Brain microvascular endothelial cell (primary cell): ENCODE data around the gene LRTM2.

Experiments
- DNase-seq: peaks from one replicate; pipeline ENCODE4 v3.0.0-alpha.2; 2020
- H3K27ac ChIP-seq: fragments of 250-450 bp; sonication (Bioruptor Pico); 2 replicates; pipeline ENCODE4 v1.5.1; 2020; ENCODE audit warnings: mild to moderate bottlenecking, moderate library complexity
- H3K27me3 ChIP-seq: fragments of 250-450 bp; sonication (Bioruptor Pico); replicated peaks from 2 replicates; pipeline ENCODE4 v1.5.1; 2020; ENCODE audit warnings: mild to moderate bottlenecking
- H3K36me3 ChIP-seq: fragments of 250-450 bp; sonication (Bioruptor Pico); replicated peaks from 2 replicates; pipeline ENCODE4 v1.5.1; 2020; ENCODE audit warnings: mild to moderate bottlenecking
- H3K4me3 ChIP-seq: 2 replicates; pipeline ENCODE4 v1.5.1; 2011; ENCODE audit warnings: low read depth, mild to moderate bottlenecking, control low read depth, low read length, moderate library complexity
- in situ Hi-C: cut with HindIII; loops from 2 replicates; pipeline ENCODE4 v1.10.0; 2017; ENCODE audit warnings: low sequenced_read_pairs, low pct_ligation_motif_present
- TF ChIP-seq, protein P1 (sequence below): IDR thresholded peaks from 2 replicates; pipeline ENCODE4 v1.5.1; 2011; ENCODE audit warnings: low read depth, mild to moderate bottlenecking, moderate library complexity, low read length, control low read depth, inconsistent platforms; ENCODE audit errors: missing control alignments

The LRTM2 gene

DNA sequence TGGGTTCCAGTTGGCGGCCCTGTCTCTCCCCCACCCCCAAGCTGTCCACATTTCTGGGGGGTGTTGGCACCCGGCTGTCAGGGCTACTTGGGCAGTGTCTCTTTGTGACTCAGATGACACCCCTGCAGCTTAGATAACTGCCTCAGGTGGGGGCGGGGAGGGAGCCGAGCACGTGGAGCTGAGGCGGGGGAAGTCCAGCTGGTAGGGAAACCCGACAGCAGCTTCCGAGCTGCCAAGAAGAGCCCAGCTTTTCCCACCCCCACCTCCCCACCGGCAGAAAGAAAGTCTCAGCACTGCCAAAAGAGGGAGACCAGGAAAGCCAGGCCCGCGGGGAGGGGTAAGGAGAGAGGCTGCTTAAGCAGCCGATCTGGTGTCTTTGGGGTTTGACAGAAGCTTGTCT lies 1.4 kb downstream of the LRTM2 start:
- H3K36me3 ChIP-seq: no peaks in the 10 kb centered on the region
- no peak overlapping the region for H3K4me3 ChIP-seq
- TF ChIP-seq, protein P1, sequence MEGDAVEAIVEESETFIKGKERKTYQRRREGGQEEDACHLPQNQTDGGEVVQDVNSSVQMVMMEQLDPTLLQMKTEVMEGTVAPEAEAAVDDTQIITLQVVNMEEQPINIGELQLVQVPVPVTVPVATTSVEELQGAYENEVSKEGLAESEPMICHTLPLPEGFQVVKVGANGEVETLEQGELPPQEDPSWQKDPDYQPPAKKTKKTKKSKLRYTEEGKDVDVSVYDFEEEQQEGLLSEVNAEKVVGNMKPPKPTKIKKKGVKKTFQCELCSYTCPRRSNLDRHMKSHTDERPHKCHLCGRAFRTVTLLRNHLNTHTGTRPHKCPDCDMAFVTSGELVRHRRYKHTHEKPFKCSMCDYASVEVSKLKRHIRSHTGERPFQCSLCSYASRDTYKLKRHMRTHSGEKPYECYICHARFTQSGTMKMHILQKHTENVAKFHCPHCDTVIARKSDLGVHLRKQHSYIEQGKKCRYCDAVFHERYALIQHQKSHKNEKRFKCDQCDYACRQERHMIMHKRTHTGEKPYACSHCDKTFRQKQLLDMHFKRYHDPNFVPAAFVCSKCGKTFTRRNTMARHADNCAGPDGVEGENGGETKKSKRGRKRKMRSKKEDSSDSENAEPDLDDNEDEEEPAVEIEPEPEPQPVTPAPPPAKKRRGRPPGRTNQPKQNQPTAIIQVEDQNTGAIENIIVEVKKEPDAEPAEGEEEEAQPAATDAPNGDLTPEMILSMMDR: no peak
- peaks cover 42% of the 10 kb centered on the region for H3K27me3 ChIP-seq
- H3K27ac ChIP-seq: no peak overlapping the region
- DNase-seq: no peak
- in situ Hi-C loops: loop anchor here (25.0 kb wide), 1 partner anchor 115 kb away; no protein-coding TSS in a partner anchor

- Histone ChIP-seq H3K27ac (no peak overlapping the region), H3K36me3 (no peaks in the 10 kb centered on the region), H3K4me3 (no peak overlapping the region), H3K27me3 (peaks cover 42% of the 10 kb centered on the region)
- DNase-seq: no peak
- in situ Hi-C loops: loop anchor here (25.0 kb wide), 1 partner anchor 115 kb away; no protein-coding TSS in a partner anchor
- TF ChIP-seq, protein P1: no peak
These were observed 2.3 kb downstream of the LRTM2 start for GRCh38 chr12:1822699-1823098.

DNA sequence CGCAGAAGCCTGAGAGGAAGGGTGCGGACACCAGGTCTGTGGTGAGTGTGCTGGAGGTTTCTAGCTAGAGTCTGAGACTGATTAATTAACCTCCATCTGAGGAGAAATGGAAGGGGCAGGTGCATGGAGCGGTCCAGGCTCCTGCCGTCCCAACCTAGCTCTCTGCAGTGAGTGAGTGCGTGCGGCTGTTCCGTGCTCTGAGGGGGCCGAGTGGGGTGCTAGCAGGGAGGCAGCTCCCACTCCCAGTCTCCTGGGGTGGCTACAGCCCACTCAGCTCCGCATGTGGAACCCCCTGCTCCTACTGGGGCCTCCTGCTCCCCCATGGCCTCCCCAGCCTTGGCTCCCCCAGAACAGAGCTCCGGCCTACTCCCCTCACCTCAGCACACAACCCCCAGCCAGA lies 2.9 kb downstream of the LRTM2 start:
- no peak for DNase-seq
- no peak overlapping the region for H3K27ac ChIP-seq
- peaks cover 42% of the 10 kb centered on the region for H3K27me3 ChIP-seq
- no peak overlapping the region for H3K4me3 ChIP-seq
- TF ChIP-seq, protein P1: no peak
- no peaks in the 10 kb centered on the region for H3K36me3 ChIP-seq
- in situ Hi-C loops: loop anchor here (25.0 kb wide), 1 partner anchor 114 kb away; no protein-coding TSS in a partner anchor

GRCh38 chr12:1825382-1826102 lies 5.2 kb downstream of the LRTM2 start:
- Histone ChIP-seq H3K27ac (no peak overlapping the region), H3K27me3 (peaks cover 26% of the 10 kb centered on the region)
- in situ Hi-C loops: no loop called here

GRCh38 chr12:1826401-1826800 lies 6.0 kb downstream of the LRTM2 start:
- no peaks in the 10 kb centered on the region for H3K36me3 ChIP-seq
- no peak for DNase-seq
- no peak overlapping the region for H3K27ac ChIP-seq
- H3K4me3 ChIP-seq: no peak overlapping the region
- TF ChIP-seq, protein P1: no peak
- peaks cover 23% of the 10 kb centered on the region for H3K27me3 ChIP-seq
- in situ Hi-C loops: no loop called here

More at GRCh38 chr12:1825382-1826102, 5.2 kb downstream of the LRTM2 start:
- TF ChIP-seq, protein P1: no peak
- no peak for DNase-seq
- Histone ChIP-seq H3K4me3 (no peak overlapping the region), H3K36me3 (no peaks in the 10 kb centered on the region)
